Spleen (tissue), 11 donors: ENCODE results near the gene NARS2. TPM values are rescaled to one million over a fixed set of nuclear protein-coding genes. Genes with fewer than 3 reads are reported as not detected.

ENCODE experiments used
- DNase-seq: peaks from one replicate; pipeline ENCODE4 v3.0.0-alpha.2; 2020
- H3K27ac ChIP-seq, 8 donors: fragments of 200-600 bp; sonication (generic) in 7 of 8; 1 replicate in 4 of 8; 2 replicates in 4 of 8; pipeline versions ENCODE4 v1.5.0 to v1.8.0; 2016 to 2021; ENCODE audit warnings: inconsistent platforms in 4 of 8, mild to moderate bottlenecking in 4 of 8, moderate library complexity in 1 of 8
- H3K27me3 ChIP-seq, 7 donors: fragments of 200-600 bp; sonication (generic) in 6 of 7; replicated peaks in 1 of 7; 1 replicate in 4 of 7; 2 replicates in 3 of 7; pipeline versions ENCODE4 v1.5.0 to v1.8.0; 2016 to 2021; ENCODE audit warnings: inconsistent platforms in 3 of 7, mild to moderate bottlenecking in 1 of 7
- H3K36me3 ChIP-seq, 6 donors: fragments of 200-600 bp; sonication (generic) in 5 of 6; 1 replicate in 4 of 6; 2 replicates in 2 of 6; pipeline versions ENCODE4 v1.5.0 to v1.8.0; 2016 to 2021; ENCODE audit warnings: inconsistent platforms in 2 of 6
- H3K4me1 ChIP-seq, 6 donors: fragments of 200-600 bp; sonication (generic) in 5 of 6; 1 replicate in 3 of 6; 2 replicates in 3 of 6; pipeline versions ENCODE4 v1.5.0 to v1.8.0; 2016 to 2021; ENCODE audit warnings: inconsistent platforms in 3 of 6
- H3K4me3 ChIP-seq, 8 donors: fragments of 200-600 bp; sonication (generic) in 7 of 8; 1 replicate in 4 of 8; 2 replicates in 4 of 8; pipeline versions ENCODE4 v1.5.0 to v1.8.0; 2016 to 2021; ENCODE audit warnings: inconsistent platforms in 4 of 8, mild to moderate bottlenecking in 4 of 8, moderate library complexity in 2 of 8
- H3K9me3 ChIP-seq, 8 donors: fragments of 200-600 bp; sonication (generic) in 7 of 8; 1 replicate in 4 of 8; 2 replicates in 4 of 8; pipeline versions ENCODE4 v1.5.0 to v1.8.0; 2016 to 2021; ENCODE audit warnings: inconsistent platforms in 4 of 8
- CTCF ChIP-seq, 11 experiments: fragments of 200-600 bp in 7 of 11; fragments of 450-650 bp in 4 of 11; sonication (generic) in 4 of 11; IDR thresholded peaks in 8 of 11; conservative IDR thresholded peaks in 3 of 11; 1 replicate in 7 of 11; 2 replicates in 4 of 11; pipeline versions ENCODE4 v1.4.0 to v1.8.0; 2016 to 2021; ENCODE audit warnings: antibody characterized with exemption in 11 of 11, inconsistent platforms in 4 of 11, mild to moderate bottlenecking in 1 of 11
- POLR2A ChIP-seq, 3 donors: fragments of 450-650 bp; IDR thresholded peaks; one replicate each; pipeline ENCODE4 v1.5.1; 2017; ENCODE audit warnings: antibody characterized with exemption in 3 of 3, mild to moderate bottlenecking in 1 of 3
- POLR2AphosphoS5 ChIP-seq, 3 donors: sonication (generic); formaldehyde crosslinking; IDR thresholded peaks; one replicate each; pipeline ENCODE4 v1.5.1; 2017; ENCODE audit warnings: antibody characterized with exemption in 3 of 3
- WGBS, 5 donors: extraction: QIAGEN DNeasy Blood & Tissue Kit in 3 of 5; methylation state at CpG; one replicate each; pipeline versions ENCODE4 v1.1.5 to v1.1.7; 2013 to 2018; 5-methylcytosine and 5-hydroxymethylcytosine counted together
- intact Hi-C: fragments of 100-400 bp; cut with DNase I; formaldehyde crosslinking; loops from one replicate; pipeline ENCODE4 v1.15.0; 2023; ENCODE audit warnings: low total_unique reads
- polyA plus RNA-seq, 3 donors: library from polyadenylated mRNA; stranded (reverse); fragments of 200-250 nt; gene quantifications; one replicate each; pipeline ENCODE4 v1.2.1, GENCODE V29; 2013
- total RNA-seq, 7 donors: library from RNA; depleted of rRNA in 3 of 7; stranded (reverse); fragments of >200 nt in 3 of 7; fragmentation: NEBNext Ultra II Directional in 4 of 7; extraction: Animal tissue kit (Norgen Biotek cat#: 25700) in 4 of 7; gene quantifications; one replicate each; pipeline versions ENCODE4 v1.1.0 to v1.2.1, GENCODE V29; 2016 to 2021
- donor health status: healthy with polysubstance abuse.
- donor health status: DM: no; HTN: no; CAD: no; lungs with moderate emphysema.
- donor health status: DM: no; HTN: no; CAD: no.
- donor health status: Bipolar disorder and iron deficiency.
- donor health status: healthy.
- donor health status: DM: no; HTN: no; CAD: no.
- donor health status: DM: yes; HTN: yes; CAD: no.

Gene NARS2
- total and polyA plus RNA-seq, 10 donors, result 11.2 to 19.7 (median 14.6) TPM

GRCh38 chr11:78470861-78471442 lies 103.7 kb downstream of the NARS2 start:
- peak overlapping the region in 3 of 8 donors; percentile 17 to 68 (median 58) for H3K27ac ChIP-seq
- H3K9me3 ChIP-seq, result peaks cover 0 to 4% (median 0%) of the 10 kb centered on the region in 8 donors
- H3K36me3 ChIP-seq, result peaks cover 0 to 2% (median under 1%) of the 10 kb centered on the region in 6 donors
- no peak for DNase-seq
- no peaks in the 10 kb centered on the region for H3K27me3 ChIP-seq
- intact Hi-C loops, result no loop called here
- no peak for TF ChIP-seq CTCF (IDR thresholded peaks at IDR 0.05 in 8 of 11, conservative IDR thresholded peaks at IDR 0.05 in 3 of 11)
- no peak for TF ChIP-seq POLR2A (IDR thresholded peaks at IDR 0.05)
- no peak for TF ChIP-seq POLR2AphosphoS5 (IDR thresholded peaks at IDR 0.05)
- peaks cover 0 to 15% (median 9%) of the 10 kb centered on the region in 6 donors for H3K4me1 ChIP-seq
- WGBS, 5 donors, result 85 to 98% (median 91%) methylated on average over 3 of the region's 3 CpGs
- no peak overlapping the region for H3K4me3 ChIP-seq

- Histone ChIP-seq H3K4me3 (no peak overlapping the region), H3K9me3 (peaks cover 0 to 4% (median 0%) of the 10 kb centered on the region in 8 donors), H3K27ac (peak overlapping the region in 4 of 8 donors; percentile 17 to 68 (median 46)), H3K27me3 (no peaks in the 10 kb centered on the region), H3K4me1 (peaks cover 0 to 25% (median 18%) of the 10 kb centered on the region in 6 donors), H3K36me3 (peaks cover 0 to 10% (median under 1%) of the 10 kb centered on the region in 6 donors)
- no peak for TF ChIP-seq CTCF (IDR thresholded peaks at IDR 0.05 in 8 of 11, conservative IDR thresholded peaks at IDR 0.05 in 3 of 11)
- TF ChIP-seq POLR2AphosphoS5 (IDR thresholded peaks at IDR 0.05), result peak in 1 of 3 donors; percentile 36
- intact Hi-C loops, result no loop called here
- WGBS, 5 donors, result 75 to 76% (median 75%) methylated on average over 3 of the region's 3 CpGs
- no peak for DNase-seq
Measured at GRCh38 chr11:78469896-78470295, 104.8 kb downstream of the NARS2 start.

GRCh38 chr11:78467931-78468330 lies 106.7 kb downstream of the NARS2 start:
- TF ChIP-seq CTCF (IDR thresholded peaks at IDR 0.05 in 8 of 11, conservative IDR thresholded peaks at IDR 0.05 in 3 of 11), result no peak
- TF ChIP-seq POLR2A (IDR thresholded peaks at IDR 0.05), result no peak
- no peak for TF ChIP-seq POLR2AphosphoS5 (IDR thresholded peaks at IDR 0.05)
- intact Hi-C loops, result no loop called here
- H3K27me3 ChIP-seq, result no peaks in the 10 kb centered on the region
- peaks cover 0 to 26% (median 22%) of the 10 kb centered on the region in 6 donors for H3K4me1 ChIP-seq
- H3K4me3 ChIP-seq, result no peak overlapping the region
- peaks cover 0 to 4% (median 0%) of the 10 kb centered on the region in 8 donors for H3K9me3 ChIP-seq
- DNase-seq, result no peak
- no peak overlapping the region for H3K27ac ChIP-seq
- 91 to 96% (median 93%) methylated on average over 4 of the region's 4 CpGs for WGBS, 5 donors
- H3K36me3 ChIP-seq, result peaks cover 0 to 30% (median 3%) of the 10 kb centered on the region in 6 donors

GRCh38 chr11:78467370-78467769 lies 107.3 kb downstream of the NARS2 start:
- H3K4me3 ChIP-seq, result no peak overlapping the region
- TF ChIP-seq POLR2A (IDR thresholded peaks at IDR 0.05) (no peak), CTCF (IDR thresholded peaks at IDR 0.05 in 8 of 11, conservative IDR thresholded peaks at IDR 0.05 in 3 of 11) (no peak), POLR2AphosphoS5 (IDR thresholded peaks at IDR 0.05) (no peak)
- H3K27ac ChIP-seq, result no peak overlapping the region
- no peaks in the 10 kb centered on the region for H3K27me3 ChIP-seq
- peaks cover 0 to 4% (median 0%) of the 10 kb centered on the region in 8 donors for H3K9me3 ChIP-seq
- H3K4me1 ChIP-seq, result peaks cover 0 to 26% (median 22%) of the 10 kb centered on the region in 6 donors
- no peak for DNase-seq
- H3K36me3 ChIP-seq, result peaks cover 0 to 33% (median 3%) of the 10 kb centered on the region in 6 donors
- intact Hi-C loops, result no loop called here
- 92 to 100% (median 96%) methylated on average over 2 of the region's 2 CpGs for WGBS, 5 donors
